Esophagus squamous epithelium (tissue), 5 donors: ENCODE data around the gene FILIP1L. TPM values are rescaled to one million over a fixed set of nuclear protein-coding genes. Genes with fewer than 3 reads are reported as not detected.

Experiments used
- DNase-seq: peaks from one replicate; lab custom pipeline; 2025; lab: John Stamatoyannopoulos, UW
- H3K27ac ChIP-seq, 4 donors: fragments of 200-600 bp; sonication (generic); one replicate each; pipeline ENCODE4 v1.5.1; 2016 to 2019; ENCODE audit warnings: mild to moderate bottlenecking in 1 of 4
- H3K27me3 ChIP-seq, 4 donors: fragments of 200-600 bp; sonication (generic); 1 replicate in 3 of 4; 2 replicates in 1 of 4; pipeline versions ENCODE4 v1.5.1 to v1.6.0; 2017 to 2021; ENCODE audit warnings: antibody characterized with exemption in 1 of 4
- H3K36me3 ChIP-seq, 3 donors: fragments of 200-600 bp; sonication (generic); one replicate each; pipeline ENCODE4 v1.5.1; 2016 to 2019
- H3K4me1 ChIP-seq, 3 donors: fragments of 200-600 bp; sonication (generic); one replicate each; pipeline ENCODE4 v1.5.1; 2017 to 2019
- H3K4me3 ChIP-seq, 4 donors: fragments of 200-600 bp; sonication (generic); 1 replicate in 3 of 4; 2 replicates in 1 of 4; pipeline ENCODE4 v1.5.1; 2016 to 2019; ENCODE audit warnings: mild to moderate bottlenecking in 2 of 4, moderate library complexity in 1 of 4
- H3K9me3 ChIP-seq, 3 donors: fragments of 200-600 bp; sonication (generic); one replicate each; pipeline ENCODE4 v1.5.1; 2016 to 2019
- POLR2A ChIP-seq, 4 donors: fragments of 450-650 bp; IDR thresholded peaks; one replicate each; pipeline ENCODE4 v1.6.1; 2017; ENCODE audit warnings: antibody characterized with exemption in 4 of 4, mild to moderate bottlenecking in 4 of 4, moderate library complexity in 3 of 4
- WGBS, 2 donors: methylation state at CpG; one replicate each; pipeline ENCODE4 v1.1.5; 2018; 5-methylcytosine and 5-hydroxymethylcytosine counted together
- intact Hi-C: fragments of 100-400 bp; cut with DNase I; formaldehyde crosslinking; loops from one replicate; pipeline ENCODE4 v1.15.0; 2022
- total RNA-seq, 4 donors: library from RNA; depleted of rRNA; stranded (reverse); fragments of >200 nt; gene quantifications; one replicate each; pipeline ENCODE4 v1.1.0, GENCODE V29; 2016
- TF ChIP-seq, protein P1 (sequence below), 6 experiments: fragments of 450-650 bp in 4 of 6; fragments of 200-600 bp in 2 of 6; sonication (generic) in 2 of 6; IDR thresholded peaks; one replicate each; pipeline ENCODE4 v1.5.1; 2016 to 2019; ENCODE audit warnings: antibody characterized with exemption in 6 of 6, mild to moderate bottlenecking in 4 of 6, moderate library complexity in 4 of 6
- donor health status: DM: yes; HTN: yes; CAD: no.

The FILIP1L gene
- total RNA-seq, 4 donors from 2014 or later, result 2.5 to 23.5 (median 10.7) TPM

DNA sequence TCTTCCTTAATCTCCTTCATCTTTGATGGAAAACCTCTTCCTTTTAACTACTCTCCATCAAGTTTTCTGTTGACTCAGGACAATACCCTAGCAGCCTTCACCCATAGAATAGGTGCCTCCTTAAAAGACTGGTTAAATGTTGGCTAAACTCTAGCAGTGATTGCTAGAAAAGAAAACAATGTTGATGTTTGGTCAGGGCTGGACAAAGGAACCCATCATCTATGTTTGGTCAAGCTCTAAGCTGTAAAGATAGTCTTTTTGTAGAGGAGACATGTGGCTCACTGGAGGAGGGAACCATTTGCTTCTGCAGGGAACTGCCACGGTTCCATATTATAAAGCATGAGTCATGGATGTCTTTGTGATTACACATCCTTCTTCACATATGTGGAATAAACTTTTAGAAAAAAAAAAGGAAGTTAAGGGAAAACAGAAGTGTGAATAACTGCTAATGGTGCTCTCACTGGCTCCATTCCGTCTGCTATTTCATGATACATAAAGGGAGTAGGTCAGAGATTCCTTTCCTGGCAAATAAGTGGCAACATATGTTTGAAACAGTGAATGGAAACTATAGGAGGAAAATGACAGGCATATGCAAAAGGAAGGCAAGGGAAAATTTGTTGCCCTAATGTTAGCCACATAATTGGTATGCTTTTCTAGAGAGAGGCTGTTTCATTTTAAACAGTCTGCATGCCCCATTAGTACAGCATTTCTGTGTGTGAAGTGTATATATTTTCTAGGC is 218.4 kb downstream of the FILIP1L start:
- intact Hi-C loops, result no loop called here
- TF ChIP-seq, protein P1, sequence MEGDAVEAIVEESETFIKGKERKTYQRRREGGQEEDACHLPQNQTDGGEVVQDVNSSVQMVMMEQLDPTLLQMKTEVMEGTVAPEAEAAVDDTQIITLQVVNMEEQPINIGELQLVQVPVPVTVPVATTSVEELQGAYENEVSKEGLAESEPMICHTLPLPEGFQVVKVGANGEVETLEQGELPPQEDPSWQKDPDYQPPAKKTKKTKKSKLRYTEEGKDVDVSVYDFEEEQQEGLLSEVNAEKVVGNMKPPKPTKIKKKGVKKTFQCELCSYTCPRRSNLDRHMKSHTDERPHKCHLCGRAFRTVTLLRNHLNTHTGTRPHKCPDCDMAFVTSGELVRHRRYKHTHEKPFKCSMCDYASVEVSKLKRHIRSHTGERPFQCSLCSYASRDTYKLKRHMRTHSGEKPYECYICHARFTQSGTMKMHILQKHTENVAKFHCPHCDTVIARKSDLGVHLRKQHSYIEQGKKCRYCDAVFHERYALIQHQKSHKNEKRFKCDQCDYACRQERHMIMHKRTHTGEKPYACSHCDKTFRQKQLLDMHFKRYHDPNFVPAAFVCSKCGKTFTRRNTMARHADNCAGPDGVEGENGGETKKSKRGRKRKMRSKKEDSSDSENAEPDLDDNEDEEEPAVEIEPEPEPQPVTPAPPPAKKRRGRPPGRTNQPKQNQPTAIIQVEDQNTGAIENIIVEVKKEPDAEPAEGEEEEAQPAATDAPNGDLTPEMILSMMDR (IDR thresholded peaks at IDR 0.05), result no peak
- no peak for TF ChIP-seq POLR2A (IDR thresholded peaks at IDR 0.05)
- Histone ChIP-seq H3K4me1 (peaks cover 2 to 8% (median 5%) of the 10 kb centered on the region in 3 donors), H3K36me3 (no peaks in the 10 kb centered on the region), H3K27ac (peak overlapping the region in 1 of 4 donors; percentile 2), H3K27me3 (no peaks in the 10 kb centered on the region), H3K4me3 (no peak overlapping the region), H3K9me3 (no peaks in the 10 kb centered on the region)
- no peak for DNase-seq
- WGBS, 2 donors, result 39 to 44% methylated on average over 2 of the region's 2 CpGs

DNA sequence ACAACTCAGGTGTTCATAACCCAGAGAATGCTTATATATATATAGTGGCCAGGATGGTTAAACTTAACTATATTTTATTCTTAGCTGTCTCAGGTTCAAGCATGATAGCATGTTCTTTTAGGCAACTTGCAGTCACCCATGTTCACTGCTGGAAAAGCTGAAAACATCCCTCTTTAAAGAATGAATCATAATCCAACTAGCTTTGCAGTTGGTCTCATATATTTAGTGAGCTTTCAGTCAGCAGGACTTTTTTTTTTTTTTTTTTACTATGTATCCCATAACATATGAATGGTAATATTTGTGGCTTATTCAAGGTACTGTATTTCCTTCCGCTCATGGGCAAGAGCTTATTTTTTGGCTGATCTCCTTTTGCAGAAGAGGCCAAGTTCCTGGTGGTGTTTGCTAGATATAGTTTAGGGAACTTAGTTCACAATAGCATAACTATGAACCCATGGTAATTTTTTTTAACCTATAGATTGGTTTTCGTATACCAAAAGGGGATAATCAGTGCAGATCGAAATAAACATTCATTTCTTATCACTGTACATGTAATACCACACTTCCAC is 219.1 kb downstream of the FILIP1L start:
- no peak overlapping the region for H3K4me3 ChIP-seq
- H3K27ac ChIP-seq, result no peak overlapping the region
- intact Hi-C loops, result no loop called here
- no peak for DNase-seq
- WGBS, 2 donors, result 79 to 82% methylated on average over 3 of the region's 3 CpGs
- no peaks in the 10 kb centered on the region for H3K27me3 ChIP-seq
- no peaks in the 10 kb centered on the region for H3K9me3 ChIP-seq
- H3K36me3 ChIP-seq, result no peaks in the 10 kb centered on the region
- TF ChIP-seq, protein P1 (IDR thresholded peaks at IDR 0.05), result no peak
- no peak for TF ChIP-seq POLR2A (IDR thresholded peaks at IDR 0.05)
- H3K4me1 ChIP-seq, result peaks cover 0 to 4% (median 0%) of the 10 kb centered on the region in 3 donors

DNA sequence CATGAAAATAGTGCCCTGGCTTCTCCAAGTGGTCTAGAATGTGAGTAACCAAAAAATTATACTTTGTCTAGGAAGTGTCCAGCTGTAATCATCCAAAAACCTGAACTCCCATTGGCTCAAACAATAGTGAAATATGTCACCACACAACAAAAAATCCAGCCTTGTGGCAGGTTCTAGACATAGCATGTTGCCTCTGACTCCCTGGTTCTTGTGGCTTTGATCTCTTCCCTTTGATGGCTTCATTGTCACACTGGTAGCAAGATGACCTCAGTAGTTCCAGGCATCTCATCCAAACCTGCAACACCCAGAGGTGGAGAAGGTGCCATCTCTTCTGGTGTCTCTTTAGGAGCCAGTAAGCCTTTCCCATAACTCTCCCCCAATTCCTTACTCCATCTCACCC is 222.0 kb downstream of the FILIP1L start:
- H3K4me1 ChIP-seq, result peaks cover 0 to 4% (median 0%) of the 10 kb centered on the region in 3 donors
- no peak for TF ChIP-seq POLR2A (IDR thresholded peaks at IDR 0.05)
- TF ChIP-seq, protein P1 (IDR thresholded peaks at IDR 0.05), result peak in 1 of 6 experiments; percentile 10
- no peak overlapping the region for H3K27ac ChIP-seq
- no peak overlapping the region for H3K4me3 ChIP-seq
- no peaks in the 10 kb centered on the region for H3K9me3 ChIP-seq
- no peaks in the 10 kb centered on the region for H3K36me3 ChIP-seq
- DNase-seq, result no peak
- intact Hi-C loops, result no loop called here
- no peaks in the 10 kb centered on the region for H3K27me3 ChIP-seq

DNA sequence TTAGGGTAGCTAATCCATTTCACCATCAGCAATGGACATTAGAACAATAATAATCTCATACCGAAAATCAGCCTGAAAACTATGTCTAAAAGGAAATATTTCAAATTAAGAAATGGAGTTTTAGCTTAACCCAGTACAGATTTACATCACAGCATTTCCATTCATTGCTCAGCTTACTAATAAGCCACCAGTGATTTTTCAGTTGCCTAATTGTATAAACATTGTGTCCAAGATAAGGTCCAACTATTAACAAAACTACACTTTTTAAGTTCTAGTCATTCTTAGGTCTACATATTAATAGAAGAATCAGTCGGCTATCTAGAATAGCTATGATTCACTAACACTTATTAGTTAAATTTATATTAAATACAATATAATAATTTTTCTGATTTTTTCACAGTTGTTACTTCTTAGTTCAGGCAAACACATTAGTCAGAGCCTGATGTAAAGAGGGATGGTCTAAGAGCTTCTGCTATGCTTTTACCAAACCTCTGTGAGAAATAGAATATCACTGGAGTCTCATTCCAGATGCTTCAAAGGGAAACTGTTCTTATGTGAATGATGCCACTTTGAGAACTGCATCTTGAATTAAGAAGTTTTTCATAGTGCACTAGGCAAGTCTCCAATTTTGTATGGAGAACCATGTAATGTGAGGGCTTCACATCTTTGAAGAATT is 222.6 kb downstream of the FILIP1L start:
- WGBS, 2 donors, result 85 to 87% methylated on average over 2 of the region's 2 CpGs
- Histone ChIP-seq H3K9me3 (no peaks in the 10 kb centered on the region), H3K27me3 (no peaks in the 10 kb centered on the region), H3K4me3 (no peak overlapping the region), H3K36me3 (no peaks in the 10 kb centered on the region), H3K27ac (no peak overlapping the region), H3K4me1 (peaks cover 0 to 4% (median 0%) of the 10 kb centered on the region in 3 donors)
- no peak for DNase-seq
- TF ChIP-seq, protein P1 (IDR thresholded peaks at IDR 0.05), result no peak
- no peak for TF ChIP-seq POLR2A (IDR thresholded peaks at IDR 0.05)
- intact Hi-C loops, result no loop called here

DNA sequence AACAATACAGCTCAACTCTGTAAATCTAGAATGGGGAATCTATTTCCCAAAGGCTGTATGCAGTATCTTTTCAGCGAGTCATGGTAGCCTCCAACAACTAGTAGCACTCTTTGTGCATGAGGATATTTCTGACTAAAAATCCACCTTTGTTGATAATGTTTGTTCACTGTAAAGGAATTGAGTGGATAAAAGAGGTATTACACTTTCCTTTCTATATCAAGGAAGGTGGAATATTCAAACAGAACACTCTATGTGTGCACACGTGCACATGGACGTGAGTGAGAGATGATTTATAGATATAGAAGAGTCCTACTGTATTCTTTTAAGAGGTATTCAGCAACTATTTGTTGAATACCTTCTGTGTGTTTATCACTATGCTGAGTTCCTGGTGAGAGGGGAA is 228.4 kb downstream of the FILIP1L start:
- H3K4me1 ChIP-seq, result peaks cover 0 to 33% (median 14%) of the 10 kb centered on the region in 3 donors
- 91 to 97% methylated on average over 3 of the region's 3 CpGs for WGBS, 2 donors
- TF ChIP-seq, protein P1 (IDR thresholded peaks at IDR 0.05), result peak in 1 of 6 experiments; percentile 10
- TF ChIP-seq POLR2A (IDR thresholded peaks at IDR 0.05), result no peak
- no peak overlapping the region for H3K4me3 ChIP-seq
- H3K36me3 ChIP-seq, result no peaks in the 10 kb centered on the region
- intact Hi-C loops, result no loop called here
- no peak for DNase-seq
- H3K27me3 ChIP-seq, result no peaks in the 10 kb centered on the region
- H3K9me3 ChIP-seq, result no peaks in the 10 kb centered on the region
- H3K27ac ChIP-seq, result no peak overlapping the region
